Eye (tissue), 1 donor: Measurements from ENCODE around the gene PRR35.
A peak's percentile ranks its signal among the peaks of the same experiment; 100 is the strongest.

Experiments
- DNase-seq: peaks from one replicate; pipeline ENCODE4 v3.0.0-alpha.2; 2015

PRR35 gene

DNA sequence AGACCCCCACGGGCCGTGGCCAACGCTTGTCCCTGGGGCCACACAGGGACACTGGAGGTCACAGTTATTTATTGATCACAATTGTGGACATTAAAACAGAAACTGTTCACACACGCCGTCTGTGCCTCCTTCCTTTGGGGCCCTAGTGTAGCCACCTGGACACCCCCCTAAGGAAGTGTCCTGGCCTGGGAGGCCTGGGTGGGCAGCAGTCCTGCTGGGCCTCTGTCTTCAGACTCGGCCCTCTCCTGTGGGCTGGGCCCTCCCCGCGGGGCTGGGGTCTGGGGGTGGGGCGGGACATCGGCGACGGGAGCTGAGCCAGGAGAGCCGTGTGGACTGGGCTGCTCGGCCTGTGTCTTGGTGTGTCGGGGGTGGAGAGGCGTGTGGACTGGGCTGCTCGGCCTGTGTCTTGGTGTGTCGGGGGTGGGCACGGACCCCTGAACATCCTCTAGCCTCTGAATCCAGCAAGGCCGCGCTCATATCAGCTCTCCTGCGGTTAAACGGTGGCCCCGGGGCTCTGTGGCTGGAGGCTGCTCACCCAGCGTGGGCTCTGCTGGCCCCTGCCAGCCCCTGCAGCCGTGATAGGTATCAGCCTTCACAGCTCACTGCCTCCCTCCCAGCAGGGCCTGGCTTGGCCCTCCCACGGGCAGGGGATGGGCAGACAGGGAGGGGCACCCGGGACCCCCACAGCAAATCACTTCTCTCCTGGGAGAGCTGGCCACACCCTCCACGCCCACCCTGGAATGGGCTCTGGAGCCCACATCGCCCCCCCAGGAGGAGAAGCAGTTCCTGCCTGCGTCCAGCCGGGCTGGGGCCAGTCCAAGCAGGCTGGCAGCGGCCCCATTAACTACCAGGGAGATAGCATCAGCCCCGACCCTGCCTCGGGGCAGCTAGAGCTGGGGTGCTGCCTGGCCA is 5.5 kb downstream of the PRR35 start:
- DNase-seq = peak; percentile 41

DNA sequence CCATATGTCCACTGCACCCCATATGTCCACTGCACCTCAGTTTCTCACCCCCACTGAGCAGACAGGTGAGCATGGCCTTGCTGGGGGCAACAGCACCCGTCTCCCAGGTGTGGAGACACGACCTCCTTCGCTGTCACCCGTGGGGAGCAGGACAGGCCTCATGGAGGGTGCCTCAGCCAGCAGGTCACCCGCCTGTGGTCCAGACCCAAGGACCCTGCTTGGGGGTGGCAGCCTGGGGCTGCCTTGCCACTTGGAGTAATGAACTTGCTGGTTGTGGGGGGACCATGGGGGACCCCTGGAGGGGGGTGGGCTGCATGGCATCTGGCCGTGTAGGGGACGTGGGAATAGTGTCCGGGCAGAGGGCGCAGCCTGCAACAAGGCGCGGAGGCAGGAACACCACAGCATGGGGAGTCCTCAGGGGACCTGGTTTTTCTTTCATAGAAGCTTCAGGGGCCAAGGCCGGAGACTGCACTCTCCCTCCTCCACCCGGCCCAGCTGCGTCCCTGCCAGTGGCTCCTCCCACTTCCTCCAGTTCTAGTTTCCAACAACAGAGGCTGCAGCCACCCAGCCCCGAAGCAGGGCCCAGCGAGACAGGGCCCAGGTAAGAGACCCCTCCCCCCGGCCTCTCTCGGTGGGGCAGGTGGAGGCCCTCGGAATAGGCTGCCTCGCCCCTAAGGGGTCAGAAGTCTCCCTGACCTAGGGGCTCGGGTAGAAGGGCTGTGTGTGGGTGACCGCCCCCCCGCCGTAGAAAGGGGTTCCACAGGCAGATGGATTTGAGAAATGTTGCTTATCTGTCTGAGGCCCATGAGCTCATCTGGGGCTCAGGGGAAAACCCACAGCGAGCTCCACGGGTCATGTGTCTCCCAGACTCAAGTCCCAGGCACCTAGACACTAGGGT is 6.5 kb downstream of the PRR35 start, which contains the start of gene NHLRC4:
TSS of gene NHLRC4 (plus strand) at position 531 of the 898 bp plus-strand sequence. CDS start 1,043 bp downstream, outside the sequence.
- peak; percentile 87 for DNase-seq

DNA sequence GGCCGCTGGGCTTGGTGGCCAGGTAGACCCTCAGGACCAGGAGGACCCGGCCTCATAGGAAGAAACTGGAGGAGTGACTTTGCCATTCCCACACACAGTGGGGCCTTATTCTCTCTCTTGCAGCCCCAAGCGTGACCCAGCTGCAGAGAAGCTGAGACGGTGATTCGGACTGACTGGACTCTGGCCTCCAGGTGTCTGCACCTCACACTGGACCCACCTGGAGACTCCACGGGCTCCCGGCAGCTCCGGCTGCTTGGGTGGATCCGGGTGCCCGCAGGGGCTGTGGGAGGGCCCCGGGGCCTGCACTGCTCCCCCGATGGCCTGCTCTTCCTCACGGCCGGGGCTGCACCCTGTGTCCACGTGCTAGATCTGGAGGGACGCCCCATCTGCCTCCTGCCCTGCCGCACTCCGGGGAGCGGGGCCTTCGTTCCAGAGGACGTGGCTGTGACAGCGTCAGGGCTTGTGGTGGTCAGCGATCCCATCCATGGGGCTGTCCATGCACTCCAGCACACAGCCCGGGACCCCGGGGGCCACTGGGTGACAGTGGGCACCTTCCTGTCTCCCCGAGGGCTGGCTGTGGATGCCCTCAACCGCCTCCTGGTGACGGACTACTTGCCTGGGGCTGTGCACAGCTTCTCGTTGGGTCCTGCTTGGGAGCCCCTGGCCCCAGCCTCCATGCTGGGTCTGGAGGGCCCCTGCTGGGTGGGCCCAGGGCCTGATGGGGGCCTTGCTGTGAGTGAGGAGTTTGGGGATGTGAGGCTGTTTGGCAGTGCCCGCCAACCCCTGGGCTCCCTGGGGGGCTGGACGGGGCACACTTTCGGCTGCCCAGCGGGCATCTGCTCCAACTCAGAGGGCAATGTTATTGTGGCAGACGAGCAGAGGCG is 7.4 kb downstream of the PRR35 start:
- no peak for DNase-seq

DNA sequence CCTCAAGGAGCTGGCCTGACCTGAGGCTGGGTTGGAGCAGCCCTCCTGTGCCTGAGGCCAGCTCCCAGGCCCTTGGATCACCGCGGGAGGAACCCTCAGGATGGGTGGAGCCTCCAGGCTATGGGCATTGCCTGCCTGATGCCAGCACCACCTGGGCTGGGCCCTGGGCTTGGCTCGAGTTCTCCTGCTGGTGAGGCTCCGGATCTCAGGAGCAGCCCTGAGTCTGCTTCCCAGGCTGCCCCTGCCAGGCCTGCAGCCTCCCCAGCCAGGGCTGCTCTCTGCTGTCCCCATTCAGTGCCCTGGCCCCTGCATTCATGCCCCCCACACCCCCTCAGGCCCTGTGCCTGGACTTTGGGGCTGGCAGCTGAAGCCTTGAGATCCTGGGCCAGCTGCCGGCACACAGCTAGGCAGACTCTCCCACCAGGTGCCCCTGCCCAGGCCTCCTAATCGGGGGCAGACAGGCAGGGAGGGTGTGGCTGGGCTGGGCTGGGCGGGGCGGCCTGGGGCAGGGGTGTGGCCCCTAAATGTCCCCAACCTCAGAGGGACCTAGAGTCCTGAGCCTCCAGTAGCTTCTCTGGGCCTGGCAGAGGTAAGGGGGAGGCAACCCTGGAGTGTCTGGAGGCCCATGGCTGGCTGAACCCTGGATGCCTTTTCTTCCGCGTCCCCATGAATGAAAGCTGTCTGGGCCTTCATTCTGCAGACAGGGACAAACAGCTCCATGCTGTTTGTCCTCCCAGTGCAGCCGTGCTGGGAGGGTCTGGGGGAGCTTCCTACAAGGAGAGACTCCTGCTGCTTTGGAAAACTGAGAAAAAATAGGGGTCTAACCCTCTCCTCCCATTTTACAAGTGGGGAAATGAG is 8.4 kb downstream of the PRR35 start:
- DNase-seq = no peak

DNA sequence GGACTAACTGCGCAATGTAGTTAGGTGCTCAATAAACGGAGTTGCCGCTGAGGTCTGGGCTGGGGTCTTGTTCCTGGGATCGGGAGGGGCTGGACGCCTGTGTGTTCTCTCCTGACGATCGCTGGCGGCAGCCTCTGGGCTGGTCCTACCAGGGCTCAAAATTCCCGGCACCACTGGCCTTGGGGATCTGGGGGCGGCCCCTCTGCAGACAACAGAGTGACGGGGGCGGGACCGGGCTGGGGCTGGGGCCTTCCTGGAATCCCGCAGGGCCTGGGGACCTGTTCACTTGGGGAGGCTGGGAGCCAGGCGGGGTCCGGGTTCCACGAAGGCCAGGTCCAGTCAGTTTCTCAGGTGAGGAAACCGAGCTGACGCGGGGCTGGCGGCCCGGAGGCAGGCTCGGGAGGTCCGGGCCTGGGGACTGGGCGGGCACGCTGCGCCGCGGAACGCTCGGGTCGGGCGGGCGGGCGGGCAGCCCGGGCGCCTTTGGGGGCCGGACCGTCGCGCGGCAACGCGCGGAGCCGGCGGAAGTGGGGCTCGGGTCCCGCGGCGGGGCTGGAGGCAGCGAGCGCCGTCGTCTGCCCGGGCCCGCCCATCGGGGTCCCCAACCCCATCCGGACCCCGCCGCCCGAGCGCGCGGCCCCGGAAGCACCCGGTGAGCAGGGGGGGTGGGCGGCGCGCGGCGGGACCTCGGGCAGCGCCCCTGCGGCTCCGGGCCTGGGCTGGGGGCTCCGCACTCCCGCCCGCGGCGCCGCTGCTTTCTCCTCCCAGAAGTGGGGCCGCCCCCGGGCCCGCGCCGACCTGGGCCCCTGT is 9.5 kb downstream of the PRR35 start, which contains the start of gene PIGQ:
TSS of gene PIGQ (plus strand) at position 524 of the 810 bp plus-strand sequence. CDS start 4,107 bp downstream, outside the sequence.
- DNase-seq = peak; percentile 77

DNA sequence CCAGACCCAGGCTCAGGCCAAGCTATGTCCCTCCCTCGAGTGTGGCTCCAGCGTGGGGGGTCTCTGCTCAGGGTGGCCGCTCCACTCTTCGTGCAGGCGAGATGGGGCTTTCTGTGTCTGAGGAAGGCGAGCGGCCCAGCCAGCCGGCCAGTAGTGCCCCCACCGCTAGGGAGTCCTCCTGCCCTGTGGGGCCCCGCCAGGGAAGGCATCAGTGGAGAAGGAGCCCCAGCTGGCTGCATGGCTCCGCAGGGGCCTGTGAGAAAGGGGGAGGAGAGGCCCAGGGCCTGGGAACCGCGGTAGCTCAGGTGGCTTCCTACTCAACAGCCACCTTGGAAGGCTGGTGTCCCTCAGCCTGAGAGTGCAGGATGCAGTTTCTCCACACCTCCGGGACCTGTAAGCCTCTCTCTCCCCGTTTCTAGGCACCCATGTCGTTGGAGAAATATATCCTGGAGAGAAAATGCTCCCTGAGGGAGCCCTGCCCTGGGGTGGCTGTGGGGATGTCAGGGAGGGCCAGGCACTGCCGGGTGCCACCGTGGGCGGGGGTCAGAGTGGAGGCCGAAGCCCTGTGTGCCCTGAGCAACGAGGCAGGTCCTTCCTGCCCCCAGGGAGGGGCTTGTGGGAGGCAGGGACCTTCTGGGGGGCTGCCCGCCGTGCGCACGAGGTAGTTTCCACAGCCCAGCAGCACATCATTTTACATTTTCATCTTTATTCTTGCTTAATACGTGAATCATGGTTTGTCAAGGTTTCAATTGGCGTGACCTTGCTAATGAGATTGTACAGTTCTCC is 12.9 kb downstream of the PRR35 start:
- DNase-seq = no peak

DNA sequence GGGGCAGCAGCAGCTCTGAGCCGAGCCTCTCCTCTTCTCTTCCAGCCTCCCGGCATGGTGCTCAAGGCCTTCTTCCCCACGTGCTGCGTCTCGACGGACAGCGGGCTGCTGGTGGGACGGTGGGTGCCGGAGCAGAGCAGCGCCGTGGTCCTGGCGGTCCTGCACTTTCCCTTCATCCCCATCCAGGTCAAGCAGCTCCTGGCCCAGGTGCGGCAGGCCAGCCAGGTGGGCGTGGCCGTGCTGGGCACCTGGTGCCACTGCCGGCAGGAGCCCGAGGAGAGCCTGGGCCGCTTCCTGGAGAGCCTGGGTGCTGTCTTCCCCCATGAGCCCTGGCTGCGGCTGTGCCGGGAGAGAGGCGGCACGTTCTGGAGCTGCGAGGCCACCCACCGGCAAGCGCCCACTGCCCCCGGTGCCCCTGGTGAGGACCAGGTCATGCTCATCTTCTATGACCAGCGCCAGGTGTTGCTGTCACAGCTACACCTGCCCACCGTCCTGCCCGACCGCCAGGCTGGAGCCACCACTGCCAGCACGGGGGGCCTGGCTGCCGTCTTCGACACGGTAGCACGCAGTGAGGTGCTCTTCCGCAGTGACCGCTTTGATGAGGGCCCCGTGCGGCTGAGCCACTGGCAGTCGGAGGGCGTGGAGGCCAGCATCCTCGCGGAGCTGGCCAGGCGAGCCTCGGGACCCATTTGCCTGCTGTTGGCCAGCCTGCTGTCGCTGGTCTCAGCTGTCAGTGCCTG is 14.0 kb downstream of the PRR35 start:
- no peak for DNase-seq

DNA sequence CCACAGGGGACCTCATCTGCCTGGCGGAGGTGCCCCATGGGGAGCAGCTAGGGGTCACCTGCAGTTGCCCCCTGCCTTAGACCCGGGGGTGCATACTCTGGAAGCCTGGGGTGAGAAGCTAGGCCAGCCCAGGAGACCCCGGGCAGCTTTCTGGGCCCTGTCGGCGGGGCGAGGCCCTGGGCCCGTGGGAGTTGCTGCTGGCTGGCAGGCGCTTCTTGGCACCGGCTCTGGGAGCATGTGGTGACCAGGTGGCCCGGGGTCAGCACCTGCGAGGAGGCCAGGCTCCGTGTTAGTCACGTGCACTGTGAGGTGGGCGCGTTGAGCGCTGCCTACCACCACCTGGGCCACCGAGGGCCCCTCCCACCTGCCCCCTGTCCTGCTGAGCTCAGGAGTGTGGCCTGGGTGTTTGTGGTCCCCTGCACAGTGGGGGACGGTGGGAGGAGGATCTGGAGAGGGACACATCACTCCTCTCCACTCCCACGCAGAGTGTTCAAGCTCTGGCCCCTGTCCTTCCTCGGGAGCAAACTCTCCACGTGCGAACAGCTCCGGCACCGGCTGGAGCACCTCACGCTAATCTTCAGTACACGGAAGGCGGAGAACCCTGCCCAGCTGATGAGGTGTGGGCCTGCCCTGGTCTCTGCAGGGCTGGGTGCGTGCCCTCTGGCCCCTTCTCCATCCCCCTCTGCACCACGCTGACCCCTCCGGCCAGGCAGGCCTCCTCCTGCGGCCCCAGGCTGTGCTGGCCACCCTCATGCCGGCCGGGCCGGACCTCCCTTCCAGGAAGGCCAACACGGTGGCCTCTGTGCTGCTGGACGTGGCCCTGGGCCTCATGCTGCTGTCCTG is 15.4 kb downstream of the PRR35 start:
- no peak for DNase-seq

DNA sequence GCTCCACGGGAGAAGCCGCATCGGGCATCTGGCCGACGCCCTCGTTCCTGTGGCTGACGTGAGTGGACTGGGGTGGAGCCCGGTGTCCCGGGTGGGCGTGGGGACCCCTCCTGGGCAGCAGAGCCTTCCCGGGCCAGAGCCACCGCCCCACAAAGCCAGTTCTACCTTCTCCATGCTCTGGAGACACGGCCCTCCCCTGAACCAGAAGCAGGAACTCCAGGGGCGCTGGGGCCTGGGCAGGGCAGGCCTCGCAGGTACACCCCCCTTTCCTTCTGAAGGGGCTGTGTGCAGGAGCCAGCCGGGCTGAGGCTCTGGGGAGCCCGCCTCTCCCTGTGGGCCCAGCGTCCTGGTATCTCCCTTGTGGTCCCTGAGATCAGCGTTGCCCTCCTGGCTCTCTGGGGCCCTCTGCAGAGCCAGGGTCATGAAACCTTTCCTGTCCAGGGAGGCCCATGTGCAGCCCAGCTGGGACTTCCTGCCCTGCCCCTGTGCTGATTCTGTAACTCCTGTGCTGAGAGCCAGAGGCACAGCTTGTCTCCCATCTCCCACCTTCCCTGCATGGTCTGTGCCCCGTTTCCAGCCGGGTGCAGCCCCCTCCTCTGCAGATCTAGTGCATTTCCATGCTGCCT is 16.1 kb downstream of the PRR35 start:
- no peak for DNase-seq

DNA sequence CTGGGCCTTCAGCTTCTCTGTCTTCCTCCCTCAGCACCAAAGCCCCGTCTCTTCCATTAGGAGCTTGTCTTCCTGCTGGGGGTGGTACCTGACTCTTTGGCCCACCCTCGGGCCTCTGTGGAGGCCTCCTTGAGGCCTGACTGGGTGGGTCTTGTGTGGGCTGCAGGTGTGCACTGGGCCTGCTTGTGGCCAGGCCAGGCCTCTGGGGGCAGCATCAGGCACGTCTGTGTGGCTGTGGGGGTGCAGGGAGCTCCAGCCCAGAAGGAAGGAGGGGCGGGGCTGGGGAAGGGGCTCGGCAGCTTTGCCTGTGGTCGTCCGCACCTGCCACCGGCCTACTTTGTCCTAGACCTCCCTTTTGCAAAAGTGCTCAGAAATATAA is 16.6 kb downstream of the PRR35 start:
- peak; percentile 47 for DNase-seq

DNA sequence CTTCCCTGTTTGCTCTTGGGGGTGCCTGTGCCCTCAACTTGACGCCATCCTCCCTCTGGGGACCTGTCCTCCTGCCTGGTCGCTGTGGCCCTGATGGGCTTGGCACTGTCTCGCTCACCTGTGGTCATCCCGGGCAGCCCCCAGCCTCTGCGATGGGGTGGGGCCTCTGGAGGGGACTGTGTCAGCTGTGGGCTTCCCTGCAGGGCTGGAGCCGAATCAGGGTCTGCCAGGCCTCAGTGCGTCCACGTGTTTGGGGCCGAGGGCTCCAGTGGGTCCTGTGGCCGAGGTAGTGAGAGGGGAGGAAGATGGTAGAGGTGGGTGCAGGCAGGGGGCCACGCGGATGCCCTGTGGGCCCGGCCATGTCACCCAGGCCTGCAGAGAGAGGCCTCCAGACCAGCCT is 17.6 kb downstream of the PRR35 start:
- DNase-seq = no peak

DNA sequence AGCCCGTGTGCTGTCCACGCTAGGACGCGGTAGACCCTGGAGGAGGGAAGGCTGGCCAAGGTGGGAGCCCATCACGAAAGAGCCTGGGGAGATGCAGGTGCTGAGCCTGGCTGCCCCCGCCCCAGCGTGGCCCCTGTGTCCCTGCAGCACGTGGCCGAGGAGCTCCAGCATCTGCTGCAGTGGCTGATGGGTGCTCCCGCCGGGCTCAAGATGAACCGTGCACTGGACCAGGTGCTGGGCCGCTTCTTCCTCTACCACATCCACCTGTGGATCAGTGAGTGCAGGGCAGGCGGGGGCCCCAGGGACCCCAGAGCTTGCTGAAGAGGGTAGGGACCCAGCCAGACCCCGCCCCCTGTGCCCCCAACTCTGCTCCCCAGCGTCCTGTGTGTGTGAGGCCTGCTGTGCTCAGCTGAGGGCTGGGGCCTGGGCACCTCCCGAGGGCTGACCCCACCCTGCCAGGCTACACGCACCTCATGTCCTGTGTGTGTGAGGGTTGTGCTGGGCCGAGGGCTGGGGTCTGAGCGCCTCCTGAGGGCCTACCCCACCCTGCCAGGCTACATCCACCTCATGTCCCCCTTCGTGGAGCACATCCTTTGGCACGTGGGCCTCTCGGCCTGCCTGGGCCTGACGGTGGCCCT is 18.2 kb downstream of the PRR35 start:
- no peak for DNase-seq

DNA sequence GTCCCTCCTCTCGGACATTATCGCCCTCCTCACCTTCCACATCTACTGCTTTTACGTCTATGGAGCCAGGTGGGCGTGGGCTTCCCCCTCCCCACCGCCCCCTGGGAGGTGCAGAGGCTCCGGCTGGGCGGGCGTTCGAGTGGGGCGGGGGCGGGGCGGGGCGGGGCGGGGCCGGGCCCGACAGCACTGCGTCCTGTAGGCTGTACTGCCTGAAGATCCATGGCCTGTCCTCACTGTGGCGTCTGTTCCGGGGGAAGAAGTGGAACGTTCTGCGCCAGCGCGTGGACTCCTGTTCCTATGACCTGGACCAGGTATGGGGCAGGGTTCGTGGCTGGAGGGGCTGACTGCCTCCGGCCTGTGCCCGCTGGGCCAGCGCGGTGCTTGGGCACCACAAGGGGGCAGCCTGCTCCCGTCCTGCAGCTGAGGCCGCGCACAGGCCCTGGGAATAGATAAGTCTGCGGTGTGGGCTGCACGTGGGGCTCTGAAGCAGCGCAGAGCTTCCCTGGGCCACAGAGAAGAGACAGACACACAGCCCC is 18.7 kb downstream of the PRR35 start:
- DNase-seq = peak; percentile 78

DNA sequence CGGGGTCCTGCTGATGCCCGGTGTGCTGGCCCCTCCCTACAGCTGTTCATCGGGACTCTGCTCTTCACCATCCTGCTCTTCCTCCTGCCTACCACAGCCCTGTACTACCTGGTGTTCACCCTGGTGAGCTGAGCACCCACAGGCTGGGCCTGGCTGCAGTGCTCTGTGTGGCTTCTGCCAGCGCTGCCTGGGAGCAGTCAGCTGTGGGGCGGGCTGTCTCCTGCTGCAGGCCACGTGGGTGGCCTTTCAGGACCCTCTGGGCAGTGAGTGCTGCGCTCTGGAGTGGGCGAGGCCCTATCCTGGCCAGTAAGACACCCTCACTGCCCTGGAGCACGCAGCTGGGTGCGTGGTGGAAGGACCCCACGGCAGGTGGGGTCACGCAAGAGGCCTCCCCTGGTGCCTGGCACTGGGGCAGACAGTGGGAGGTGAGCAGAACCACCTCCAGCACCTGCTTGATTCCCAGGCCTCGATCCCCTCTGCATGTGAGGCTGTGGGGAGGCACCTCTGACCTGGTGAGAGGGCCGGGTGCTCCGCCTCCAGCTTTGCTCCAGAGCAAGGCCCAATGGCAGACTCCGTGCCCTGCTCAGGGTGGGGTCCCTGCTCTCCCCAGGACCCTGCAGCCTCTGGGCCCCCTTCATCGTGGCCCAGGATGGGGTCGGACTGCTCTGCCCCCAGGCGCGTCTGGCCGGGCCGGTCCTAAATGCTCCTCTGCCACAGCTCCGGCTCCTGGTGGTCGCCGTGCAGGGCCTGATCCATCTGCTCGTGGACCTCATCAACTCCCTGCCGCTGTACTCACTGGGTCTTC is 20.1 kb downstream of the PRR35 start:
- DNase-seq = no peak

DNA sequence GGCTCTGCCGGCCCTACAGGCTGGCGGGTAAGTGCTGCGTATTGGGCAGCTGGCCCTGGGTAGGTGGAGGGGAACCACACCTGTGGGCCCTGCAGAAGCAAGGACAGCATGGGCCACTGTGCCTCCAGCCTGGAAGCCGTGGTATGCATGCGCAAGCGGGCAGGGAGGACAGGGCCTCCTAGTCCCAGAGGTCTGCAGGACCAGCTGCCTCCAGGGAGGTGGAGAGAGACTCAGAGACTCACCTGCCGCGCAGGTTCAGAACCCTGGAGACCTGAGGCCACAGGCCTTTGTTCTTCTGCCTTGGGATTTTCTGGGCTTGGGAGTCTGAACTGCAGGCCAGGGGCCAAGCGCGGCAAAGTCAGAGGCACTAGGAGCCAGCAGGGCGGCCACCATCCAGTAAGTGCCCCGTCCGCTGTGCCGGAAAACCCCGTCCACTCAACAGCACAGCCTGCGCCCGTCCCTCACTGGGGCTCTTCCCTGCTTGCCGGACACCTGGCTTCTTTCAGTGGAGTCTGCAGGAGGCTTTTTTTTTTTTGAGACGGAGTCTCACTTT is 20.8 kb downstream of the PRR35 start:
- no peak for DNase-seq

DNA sequence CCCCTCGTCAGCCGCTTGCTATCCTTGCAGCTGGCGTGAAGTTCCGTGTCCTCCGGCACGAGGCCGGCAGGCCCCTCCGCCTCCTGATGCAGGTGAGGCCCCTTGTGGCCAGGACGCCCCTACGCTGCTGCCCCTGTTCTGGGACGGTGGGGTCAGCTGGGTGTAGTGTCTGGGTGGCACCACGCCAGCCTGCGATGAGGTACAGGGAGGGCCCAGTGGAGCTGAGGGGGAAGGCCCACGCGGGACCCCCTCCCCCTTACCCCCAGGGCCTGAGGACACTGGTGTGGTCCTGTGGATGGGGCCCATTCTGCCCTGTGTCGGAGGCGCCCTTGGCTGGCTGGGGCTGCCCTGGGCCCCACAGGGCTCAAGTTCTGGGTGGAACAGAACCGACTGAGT is 22.0 kb downstream of the PRR35 start:
- DNase-seq = no peak
